UCSD-AML1 (cell line): ENCODE data around the gene FAM227A.

ENCODE experiments used
- DNase-seq: peaks from one replicate; lab custom pipeline; 2025; ENCODE audit not compliant: unreplicated experiment; lab: John Stamatoyannopoulos, UW

The FAM227A gene

DNA sequence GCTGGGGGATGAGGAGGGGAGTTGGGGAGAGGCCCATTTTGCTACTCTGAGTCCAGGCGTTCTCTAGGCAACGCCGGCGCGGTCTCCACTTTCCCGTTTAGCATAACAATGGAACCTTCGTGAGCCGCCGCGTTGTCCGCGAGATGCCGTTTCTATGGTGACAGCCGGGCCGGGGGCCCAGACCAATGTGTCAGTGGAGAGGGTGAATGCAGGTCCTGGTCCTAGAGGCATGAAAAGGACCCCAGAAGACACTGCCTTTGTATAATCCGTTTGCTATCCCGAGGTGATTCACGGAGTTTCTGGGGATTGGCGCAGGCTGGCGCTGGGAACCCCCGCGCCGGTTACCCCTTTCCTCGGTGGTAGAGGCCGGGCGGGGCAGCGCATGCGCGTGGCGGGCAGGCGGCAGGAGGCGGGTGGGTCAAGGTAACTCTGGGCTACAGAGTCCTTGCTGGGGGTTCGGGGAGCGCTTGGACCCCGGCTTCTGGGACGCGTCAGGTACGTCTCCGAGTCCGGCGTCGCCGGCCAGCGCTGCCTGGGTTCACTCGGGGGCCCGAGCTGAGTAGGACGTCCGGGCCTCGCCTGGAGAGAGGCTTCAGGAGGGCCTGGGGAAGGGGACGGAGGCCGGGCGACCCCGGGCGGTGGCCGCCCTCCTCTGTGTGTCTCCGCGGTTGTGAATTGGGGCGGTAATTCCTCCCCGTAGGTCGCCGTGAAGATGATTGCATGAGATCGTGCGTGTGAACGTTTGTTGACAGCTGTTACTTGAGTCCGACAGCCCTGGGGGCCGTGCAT is at the start of gene FAM227A, which contains the start of gene CBY1:
FAM227A (minus strand) TSS at position 137 of the 789 bp plus-strand sequence. CDS start 6,224 bp downstream, outside the sequence.
CBY1 (plus strand) TSS at position 383 of the 789 bp plus-strand sequence. CDS start 11,417 bp downstream, outside the sequence.
- DNase-seq: peak; percentile 92

DNA sequence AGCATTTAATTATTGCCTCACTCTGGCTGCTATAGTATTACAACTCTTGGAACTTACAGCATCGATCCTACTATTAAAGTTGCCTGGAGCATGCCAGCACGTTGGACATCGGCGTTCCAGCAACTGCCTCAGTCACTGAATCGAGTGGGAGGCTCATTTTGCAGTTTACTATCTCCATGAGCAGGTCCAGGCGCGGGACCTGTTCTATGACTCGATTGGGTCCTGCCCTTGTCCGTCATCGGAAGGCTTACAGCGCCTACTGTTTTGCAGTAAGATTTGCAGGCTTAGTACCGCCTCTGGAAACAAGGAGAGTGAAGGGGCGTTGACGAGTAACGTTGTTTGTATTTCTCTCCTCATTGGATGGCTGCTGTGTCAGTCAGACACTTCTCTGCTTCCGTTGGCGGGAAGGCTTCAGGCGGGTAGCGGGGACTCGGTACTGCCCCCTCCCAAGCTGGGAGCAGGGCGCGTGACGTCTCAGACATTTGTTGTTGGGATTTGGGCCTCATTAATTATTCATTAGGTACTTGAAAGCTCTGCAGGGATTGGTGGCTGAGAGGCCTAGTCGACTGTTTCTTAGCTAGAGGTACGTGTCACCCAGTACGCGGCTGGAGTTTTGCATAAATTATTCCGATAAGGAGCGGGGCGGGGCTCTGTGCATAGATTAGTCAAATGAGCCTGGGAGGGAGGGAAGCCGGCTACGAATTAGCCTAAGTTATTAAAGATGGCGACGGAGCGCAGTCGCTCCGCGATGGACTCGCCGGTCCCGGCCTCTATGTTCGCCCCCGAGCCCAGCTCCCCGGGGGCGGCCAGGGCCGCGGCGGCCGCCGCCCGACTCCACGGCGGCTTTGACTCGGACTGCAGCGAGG is 49.3 kb upstream of the FAM227A start, which contains the start of gene GTPBP1:
GTPBP1 (plus strand) TSS at position 710 of the 866 bp plus-strand sequence; CDS start at position 722, 12 bp downstream.
- DNase-seq: peak; percentile 96

DNA sequence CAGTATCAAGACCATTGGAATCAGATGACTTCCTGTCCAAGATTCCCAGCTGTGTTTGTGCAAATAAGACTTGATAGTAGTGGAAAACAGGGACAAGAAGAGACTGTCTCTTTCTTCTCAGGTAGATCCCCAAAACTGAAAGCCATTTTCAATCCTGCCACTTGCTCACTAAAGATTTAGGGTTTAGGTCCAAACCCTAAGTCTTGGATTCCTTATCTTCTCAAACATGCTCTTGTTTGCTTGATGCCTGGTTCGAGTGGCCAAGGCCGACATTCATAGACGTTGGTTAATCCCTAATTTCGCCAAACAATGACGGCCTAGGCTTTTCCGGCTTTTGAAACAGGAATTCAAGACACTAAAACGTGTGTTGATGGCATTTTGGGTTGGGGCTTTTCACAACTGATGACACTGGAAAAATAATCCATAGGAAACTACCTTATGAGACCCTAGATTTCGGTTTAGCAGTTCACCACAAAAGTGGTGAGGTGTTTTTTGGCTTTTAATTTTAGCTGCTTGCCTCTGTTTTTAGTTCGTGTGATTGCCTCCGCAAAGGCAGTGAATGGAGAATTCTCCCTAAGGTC is 48.6 kb upstream of the FAM227A start:
- DNase-seq: no peak

DNA sequence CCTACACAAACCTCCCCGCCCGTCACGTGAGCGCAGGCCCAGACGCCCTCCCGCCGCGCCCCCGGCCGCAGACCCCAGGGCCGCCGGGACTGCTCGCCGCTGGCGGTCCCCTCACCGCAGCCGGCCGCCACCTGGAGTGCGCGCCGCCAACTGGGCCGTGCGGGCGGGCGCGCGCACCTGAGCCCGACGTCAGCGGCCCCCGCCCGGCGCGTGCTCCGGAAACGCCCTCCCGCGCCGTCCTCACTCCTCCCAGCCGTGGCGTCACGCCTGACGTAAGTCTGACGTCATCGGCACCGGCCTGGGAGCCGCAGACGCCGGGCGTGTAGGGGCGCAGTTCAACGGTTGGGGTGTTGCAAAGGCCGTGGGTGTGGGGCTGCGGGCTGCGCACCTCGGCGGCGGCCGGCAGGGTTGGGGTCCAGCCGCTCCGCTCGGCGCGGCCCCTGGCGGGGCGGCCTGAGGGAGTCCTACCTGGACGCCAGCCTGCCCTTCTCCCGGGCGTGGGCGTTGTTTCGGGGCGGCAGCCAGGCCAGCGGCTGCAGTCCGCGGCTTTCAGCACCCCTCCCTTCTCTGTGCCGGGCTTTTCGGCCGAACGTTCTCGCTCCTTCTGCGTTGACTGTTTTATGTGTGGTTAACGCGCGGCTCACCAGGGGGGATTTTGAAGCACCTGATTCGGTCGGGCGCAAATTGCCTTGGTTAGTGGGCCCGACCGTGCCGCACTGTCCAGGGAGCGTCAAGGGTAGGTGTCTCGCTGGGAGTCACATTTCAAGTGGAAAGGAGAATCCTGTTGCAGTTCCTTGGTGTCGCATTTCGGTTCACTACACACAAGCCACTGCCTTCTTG is 44.8 kb upstream of the FAM227A start, which contains the start of gene JOSD1:
JOSD1 (minus strand) TSS at position 155 of the 840 bp plus-strand sequence. CDS start 956 bp downstream, outside the sequence.
- peak; percentile 93 for DNase-seq

DNA sequence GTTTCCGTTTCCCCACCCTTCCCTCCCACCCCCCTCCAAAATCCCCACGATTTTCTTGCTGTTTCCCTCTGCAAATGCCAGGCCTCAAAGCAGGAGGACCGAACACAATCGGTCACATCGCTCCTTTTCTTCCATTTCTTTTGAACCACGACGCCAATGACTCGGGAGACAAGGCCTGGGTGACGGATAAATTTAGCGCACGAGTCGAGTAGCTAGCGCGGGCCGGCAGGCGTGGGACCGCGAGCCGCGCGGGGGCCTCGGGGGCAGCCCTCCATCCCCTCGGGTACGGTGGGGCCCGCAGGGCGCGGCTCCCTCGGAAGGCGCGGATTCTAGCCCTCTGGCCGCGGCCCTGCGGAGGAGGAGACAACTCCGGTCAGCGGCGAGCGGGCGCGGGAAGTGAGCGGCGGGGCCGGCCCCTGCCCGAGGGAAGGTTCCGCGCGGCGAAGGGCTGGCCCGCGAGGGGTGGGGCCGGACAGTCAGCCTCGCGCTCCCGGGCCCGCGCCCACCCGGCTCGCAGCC is 44.1 kb upstream of the FAM227A start:
- no peak for DNase-seq

DNA sequence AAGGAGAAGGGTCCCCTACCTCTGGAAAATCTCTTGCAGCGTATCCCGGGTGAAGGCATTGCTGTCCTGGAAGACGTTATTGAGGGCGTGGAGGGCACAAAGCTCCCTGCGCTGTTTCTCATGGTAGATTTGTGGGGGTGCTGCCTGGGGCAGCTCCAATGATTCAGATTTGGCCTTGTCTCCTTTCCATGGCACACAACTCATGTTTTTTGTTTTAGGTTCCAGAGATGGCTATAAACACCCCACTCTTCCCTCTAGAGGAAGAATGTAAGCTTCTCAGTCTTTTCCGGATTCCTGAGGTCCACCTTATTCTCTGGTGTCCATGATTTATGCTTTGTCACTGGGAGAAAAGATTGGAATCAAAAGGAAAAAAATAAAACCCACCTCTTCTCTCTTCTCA is 43.6 kb upstream of the FAM227A start:
- no peak for DNase-seq

DNA sequence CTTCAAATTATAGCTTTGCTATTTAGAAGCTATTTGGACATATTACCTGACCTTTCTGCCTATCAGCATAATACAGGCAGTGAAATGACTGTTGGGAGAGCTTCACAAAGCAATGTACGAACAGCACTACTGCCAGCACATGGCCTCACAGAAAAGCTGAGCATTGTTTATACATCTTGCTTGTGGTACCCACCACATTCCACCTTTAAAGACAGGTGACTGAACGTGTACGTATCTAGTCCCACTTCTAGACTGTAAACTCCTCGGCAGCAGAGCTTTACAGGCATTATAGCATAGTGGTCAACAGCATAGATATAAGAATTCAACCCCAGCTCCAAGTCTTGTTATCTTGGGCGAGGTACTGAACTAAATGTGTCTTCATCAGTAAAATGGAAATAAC is 43.0 kb upstream of the FAM227A start:
- DNase-seq: no peak

DNA sequence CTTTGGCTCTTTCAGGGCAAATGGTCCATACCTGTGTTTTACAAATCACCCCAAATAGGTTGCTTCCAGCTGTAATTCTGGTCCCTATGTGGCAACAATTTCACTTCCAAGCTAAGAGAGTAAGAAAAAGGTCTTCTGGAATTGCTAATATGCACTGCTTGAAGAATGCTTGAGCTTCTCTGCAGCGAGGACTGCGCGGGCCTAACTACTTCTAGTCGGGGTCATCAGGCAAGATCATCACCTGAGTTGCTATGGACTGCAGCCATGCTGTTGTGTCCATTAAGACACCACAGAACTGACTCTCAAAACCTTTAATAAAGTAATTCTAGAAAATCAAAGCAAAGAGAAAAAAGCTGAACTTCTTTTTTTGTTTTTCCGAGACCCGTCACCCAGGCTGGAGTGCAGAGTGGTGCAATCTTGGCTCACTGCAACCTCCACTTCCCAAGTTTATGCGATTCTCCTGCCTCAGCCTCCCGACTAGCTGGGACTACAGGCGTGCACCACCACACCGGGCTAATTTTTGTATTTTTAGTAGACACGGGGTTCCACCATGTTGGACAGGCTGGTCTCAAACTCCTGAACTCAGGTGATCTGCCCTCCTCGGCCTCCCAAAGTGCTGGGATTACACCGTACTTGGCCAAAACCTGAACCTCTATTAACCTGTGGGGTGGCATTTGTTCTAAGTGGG is 42.4 kb upstream of the FAM227A start:
- no peak for DNase-seq

DNA sequence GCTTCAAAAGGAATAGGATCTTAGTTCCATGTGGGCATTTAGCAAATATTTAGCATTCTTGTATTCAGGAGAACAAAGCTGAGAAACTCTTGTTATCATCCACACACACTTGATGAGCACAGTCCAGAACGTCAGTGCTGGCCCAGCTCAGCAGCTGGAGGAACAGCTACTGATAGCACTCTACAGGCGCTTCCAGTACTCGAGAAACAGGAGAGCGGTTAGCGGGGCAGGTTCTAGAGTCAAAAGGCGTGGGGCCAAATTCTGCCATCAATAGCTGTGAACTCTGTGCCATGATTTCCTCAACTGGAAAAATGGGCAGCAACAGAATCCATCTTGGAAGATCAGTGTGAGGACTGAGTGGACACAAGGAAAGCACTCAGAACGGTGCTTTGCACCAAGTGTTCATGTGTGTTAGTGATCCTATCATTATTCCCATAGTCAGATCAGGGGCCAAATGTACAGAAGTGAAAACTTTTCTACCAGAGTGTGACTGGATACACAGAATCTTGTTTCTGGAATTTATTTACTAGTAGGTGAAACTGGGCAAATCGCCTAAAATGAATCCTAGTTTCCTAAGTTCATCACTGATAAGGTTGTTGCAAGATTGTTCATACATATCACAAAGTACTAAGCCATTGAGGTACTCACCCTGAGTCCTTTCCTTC is 41.4 kb upstream of the FAM227A start:
- DNase-seq: no peak

DNA sequence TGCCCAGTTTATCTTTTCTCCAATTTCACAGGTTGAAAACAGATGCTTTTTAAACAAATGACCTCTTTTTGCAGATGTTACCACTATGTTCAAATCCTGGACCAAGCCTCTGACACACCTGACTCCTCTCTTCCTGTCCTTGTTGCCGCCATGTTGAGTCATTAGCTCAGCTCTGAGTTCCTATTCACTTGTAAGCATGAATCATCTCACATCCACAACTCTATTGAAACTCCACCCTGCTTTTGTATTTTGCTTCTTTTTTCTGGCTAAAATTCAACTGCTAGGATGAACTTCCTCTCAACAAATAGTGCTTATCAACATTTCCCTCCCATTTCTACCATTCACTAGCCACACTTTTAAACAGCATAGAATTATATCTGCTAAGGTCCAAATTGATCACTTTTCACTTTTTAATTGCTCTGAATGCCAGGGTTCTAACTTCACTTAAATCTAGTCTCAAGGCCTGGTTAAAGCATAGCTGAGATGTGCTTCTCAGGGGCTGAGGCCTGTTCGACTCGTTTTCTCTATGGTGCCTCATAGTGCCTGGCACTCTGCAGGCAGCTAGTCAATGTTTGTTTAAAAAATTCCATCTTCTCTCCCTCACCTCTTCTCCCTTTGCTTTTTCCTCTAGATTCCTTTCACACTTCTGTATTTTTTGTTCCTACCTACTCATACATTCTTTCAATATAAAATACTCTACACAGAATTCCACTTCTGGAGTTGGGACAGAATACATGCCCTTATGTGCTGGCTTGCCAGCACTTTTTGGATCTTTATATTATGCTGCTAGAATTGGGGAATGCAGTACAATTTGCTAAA is 40.6 kb upstream of the FAM227A start:
- DNase-seq: no peak

DNA sequence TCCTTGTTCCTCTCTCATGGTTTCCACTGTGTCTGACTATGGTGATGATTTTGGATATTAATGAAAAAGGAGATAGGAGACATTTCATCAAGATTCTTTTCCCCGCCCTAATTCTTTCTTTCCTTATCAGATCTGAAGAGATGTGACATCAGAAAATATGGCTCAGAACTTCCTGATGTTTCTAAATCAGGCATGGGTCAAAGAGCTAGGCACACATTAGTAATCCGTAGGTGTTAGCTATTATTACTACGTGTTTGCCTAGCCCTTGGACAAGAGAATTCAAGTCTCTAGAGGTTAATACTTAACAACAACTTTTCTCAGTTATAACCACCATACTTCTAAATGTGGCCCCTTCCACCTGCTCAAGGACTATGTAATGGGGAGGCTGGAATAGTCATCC is 38.7 kb upstream of the FAM227A start:
- no peak for DNase-seq

DNA sequence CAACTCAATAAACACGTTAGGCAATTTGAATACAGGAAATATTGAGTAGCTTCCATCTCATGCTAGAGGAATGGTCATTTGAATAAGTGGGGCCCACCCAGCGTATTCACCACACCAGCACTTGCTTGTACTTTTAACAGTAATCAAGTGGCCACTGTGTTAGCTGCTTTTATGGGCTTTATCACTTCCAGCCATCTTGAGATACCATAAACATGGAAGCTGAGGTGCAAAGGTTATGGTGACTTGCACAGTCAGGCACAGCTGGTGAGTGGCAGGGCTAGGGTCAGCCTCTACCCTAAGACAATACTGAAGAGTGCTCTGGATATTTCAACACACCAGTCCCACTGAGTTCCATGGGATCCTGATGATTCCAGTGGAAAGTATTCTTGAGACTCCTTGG is 37.9 kb upstream of the FAM227A start:
- no peak for DNase-seq

DNA sequence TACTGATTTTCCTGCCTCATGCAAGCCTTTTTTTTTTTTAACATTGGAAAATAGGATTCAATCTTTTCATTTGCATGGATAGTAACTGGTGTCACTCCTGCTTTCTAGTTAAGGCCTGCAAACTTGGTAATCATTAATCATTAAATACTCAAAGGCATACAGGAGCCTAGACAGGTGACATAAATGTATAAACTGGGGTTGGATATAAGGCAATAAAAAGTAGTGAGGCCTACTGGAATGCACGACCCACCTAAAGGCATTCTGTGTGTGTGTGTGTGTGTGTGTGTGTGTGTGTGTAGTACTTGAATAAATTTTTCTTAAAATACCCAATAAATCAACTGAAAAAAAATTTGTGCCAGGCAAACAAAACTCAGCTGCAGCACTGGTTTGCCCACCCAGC is 33.5 kb upstream of the FAM227A start:
- DNase-seq: no peak

DNA sequence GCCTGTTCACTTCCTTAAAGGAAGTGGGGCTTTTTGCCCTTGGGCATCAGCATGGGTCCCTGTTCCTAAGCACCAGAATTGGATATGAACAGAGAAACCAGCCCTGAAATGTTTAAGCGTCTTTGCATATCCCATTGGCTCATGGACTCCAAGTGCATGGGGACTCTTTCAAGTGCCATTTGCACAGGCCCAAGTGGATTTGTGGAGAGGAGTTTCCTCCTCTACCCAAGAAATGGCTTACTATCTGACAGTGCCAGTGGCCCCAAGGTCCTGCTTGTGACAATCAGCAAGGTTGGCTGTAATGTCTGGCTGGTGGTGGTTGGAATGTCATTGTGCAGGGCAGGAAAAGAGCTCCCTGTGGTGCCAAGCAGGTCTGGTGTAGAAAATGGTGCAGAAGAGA is 29.6 kb upstream of the FAM227A start:
- DNase-seq: no peak

DNA sequence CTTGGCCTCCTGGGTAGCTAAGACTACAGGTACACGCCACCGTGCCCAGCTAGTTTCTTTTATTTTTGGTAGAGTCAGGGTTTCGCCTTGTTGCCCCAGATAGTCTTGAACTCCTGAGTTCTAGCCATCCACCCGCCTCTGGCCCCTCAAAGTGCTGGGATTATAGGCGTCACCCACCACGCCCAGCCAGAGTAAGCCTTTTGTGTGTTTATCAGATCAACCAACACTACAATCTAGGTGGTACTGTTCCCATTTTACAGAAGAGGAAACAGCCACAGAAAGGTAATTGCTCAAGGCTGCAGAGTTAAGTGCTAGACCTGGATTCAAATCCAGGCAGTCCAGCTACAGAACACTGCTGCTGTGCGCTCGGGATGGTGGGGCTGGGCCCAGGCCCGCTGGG is 28.7 kb upstream of the FAM227A start:
- DNase-seq: no peak

DNA sequence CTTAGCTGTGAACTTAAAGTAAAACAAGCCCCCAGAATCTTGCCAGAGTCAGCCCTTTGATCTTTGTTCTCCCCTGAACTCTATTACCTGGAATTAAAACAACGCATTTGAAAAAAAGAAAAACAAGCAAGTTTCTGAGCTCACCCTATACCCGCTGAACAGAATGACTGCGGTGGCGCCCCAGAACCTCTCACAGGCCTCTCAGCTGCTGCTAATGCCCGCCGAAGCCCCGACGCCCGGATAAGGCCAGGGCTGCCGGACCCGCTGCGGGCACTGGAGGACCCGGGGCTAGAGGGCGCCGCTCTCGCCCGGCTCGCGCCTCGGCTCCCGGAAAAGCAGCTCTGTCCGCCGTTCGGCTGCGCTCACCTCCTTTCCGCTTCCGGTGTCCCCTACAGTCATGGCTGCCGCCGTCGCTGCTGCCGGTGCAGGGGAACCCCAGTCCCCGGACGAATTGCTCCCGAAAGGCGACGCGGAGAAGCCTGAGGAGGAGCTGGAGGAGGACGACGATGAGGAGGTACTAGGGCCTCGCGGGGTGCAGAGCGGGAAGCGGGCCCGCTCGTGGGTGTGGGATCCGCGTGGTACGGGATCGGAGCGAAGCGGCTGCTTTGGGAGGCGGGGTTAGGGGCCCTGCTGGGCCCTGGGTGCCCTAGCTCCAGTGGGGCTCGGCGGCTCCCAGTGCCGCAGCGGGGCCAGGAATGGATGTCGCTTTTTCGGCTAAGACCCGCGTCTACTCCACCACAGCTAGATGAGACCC is 25.6 kb upstream of the FAM227A start, which contains the start of gene TOMM22:
TOMM22 (plus strand) TSS at position 376 of the 754 bp plus-strand sequence; CDS start at position 398, 22 bp downstream.
- peak; percentile 90 for DNase-seq

DNA sequence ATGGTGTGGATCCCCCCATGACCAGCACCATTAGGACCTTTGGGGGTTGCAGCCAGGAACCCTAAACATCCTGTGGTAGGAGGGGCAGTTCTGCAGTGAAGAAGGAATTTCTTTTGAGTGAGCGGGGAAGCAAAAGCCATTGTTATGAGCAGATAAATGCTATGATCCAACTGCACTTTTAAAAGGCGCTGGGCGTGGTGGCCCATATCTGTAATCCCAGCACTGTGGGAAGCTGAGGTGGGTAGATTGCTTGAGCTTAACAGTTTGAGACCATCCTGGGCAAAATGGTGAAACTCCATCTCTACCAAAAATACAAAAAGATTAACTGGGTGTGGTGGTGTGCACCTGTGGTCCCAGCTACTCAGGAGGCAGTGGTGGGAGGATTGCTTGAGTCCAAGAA is 19.6 kb upstream of the FAM227A start:
- DNase-seq: no peak
